M059J (cell line): ENCODE measurements around the gene PSMD8. TPM values are rescaled to one million over a fixed set of nuclear protein-coding genes. Genes with fewer than 3 reads are reported as not detected.
"Not testable (repeated sequence)": the region's sequence is repeated elsewhere in the genome, so short reads cannot be mapped to it uniquely, and the experiment has no call there.

ENCODE experiments used
- DNase-seq: peaks from one replicate; pipeline ENCODE4 v3.0.0-alpha.2; 2012; ENCODE audit warnings: low read depth
- total RNA-seq: library from RNA; depleted of rRNA; stranded (reverse); fragments of >200 nt; shearing (Covaris generic); gene quantifications from 2 replicates; pipeline ENCODE4 v1.2.3, GENCODE V29; 2014

The PSMD8 gene
- total RNA-seq, 1 experiment from 2014 or later: 342 TPM

DNA sequence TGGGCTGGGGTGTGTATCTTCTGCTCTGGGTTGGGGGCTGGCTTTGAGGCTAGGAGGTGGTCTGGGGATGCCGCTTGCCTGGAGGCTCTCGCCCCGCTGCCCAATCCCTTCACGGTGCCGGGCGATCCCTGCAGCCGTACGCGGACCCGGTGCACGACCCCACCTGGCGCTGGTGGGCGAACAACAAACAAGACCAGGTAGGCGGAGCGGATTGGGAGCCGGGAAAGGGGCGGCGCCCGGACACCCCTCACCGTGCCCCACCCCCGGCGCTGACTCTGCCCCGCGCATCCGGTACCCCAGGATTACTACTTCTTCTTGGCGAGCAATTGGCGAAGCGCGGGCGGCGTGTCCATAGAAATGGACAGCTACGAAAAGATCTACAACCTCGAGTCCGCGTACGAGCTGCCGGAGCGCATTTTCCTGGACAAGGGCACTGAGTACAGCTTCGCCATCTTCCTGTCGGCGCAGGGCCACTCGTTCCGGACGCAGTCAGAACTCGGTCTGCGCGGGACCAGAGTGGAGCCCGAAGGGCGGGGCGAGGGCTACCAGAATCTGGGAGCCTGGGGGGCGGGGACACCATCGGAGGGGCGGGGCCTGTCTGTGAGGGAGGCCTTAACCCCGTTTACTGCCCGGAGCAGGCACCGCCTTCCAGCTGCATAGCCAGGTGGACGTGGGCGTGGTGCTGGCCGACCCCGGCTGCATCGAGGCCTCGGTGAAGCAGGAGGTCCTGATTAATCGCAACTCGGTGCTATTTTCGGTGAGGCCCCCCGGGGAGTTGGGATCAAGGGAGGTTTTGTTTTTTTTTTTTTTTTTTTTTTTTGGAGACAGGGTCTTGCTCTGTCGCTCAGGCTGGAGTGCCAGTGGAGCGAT, 12.1 kb upstream of the PSMD8 start:
- DNase-seq: peak; percentile 70

DNA sequence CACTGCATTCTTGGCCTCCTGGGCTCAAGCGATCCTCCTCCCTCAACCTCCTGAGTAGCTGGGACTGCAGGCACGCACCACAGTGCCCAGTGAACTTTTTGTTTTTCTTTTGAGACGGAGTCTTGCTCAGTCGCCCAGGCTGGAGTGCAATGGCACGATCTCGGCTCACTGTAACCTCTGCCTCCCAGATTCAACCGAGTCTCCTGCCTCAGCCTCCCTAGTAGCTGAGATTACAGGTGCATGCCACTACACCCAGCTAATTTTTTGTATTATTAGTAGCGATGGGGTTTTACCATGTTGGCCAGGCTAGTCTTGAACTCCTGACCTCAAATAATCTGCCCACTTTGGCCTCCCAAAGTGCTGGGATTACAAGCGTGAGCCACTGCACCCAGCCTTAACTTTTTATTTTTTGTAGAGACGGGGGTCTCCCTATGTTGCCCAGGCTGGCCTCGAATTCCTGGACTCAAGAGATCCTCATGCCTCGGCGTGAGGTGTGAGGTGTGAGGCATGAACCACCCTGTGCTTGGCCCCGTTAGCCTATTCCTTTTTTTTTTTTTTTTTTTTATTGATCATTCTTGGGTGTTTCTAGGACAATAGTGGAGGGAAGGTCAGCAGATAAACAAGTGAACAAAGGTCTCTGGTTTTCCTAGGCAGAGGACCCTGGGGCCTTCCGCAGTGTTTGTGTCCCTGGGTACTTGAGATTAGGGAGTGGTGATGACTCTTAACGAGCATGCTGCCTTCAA, 11.3 kb upstream of the PSMD8 start:
- not testable (repeated sequence) for DNase-seq

DNA sequence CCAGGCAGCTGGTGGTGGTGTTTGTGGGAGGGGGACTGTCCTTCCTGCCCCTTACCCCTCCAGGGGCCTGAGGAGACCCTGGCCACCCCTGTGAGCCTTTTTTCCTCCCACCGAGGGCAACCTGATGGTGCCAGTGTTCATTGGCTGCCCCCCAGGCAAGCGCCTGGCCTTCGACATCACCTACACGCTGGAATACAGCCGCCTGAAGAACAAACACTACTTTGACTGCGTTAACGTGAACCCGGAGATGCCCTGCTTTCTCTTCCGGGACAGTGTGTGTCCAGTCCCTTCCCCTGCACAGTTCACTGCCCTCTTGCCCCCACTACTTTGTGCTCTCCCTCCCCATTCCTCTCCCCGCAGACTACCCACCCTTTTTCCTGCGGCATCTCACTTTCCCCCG, 7.3 kb upstream of the PSMD8 start:
- no peak for DNase-seq

- DNase-seq: no peak
Measured at GRCh38 chr19:38369584-38369983, 4.8 kb upstream of the PSMD8 start.

GRCh38 chr19:38370299-38370698, 4.1 kb upstream of the PSMD8 start:
- no peak for DNase-seq

DNA sequence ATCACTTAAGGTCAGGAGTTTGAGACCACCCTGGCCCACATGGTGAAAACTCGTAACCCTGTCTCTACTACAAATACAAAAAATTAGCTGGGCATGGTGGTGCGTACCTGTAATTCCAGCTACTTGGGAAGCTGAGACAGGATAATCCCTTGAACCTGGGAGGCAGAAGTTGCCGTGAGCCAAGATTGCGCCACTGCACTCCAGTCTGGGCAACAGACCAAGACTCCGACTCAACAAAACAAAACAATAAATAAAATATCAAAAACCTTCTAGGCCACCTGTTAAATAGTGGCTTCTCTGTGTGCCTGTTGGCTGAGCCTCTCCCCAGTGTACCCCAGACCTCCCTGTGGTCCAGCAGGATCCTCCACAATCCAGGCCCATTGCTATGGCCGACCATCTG, 3.3 kb upstream of the PSMD8 start:
- no peak for DNase-seq

DNA sequence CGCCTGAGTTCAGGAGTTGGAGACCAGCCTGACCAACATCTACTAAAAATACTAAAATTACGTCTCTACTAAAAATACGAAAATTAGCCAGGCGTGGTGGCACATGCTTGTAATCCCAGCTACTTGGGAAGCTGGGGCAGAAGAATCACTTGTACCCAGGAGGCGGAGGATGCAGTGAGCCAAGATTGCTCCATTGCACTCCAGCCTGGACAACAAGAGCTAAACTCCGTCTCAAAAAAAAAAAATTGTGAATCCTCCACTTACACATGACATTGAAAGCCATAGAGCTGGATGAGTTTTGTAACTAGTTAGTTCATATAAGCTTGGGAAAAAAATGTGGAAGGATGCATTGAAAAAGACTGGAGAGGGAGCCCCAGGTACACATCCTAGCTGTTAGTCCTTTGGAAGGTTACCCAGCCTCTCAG, 452 bp upstream of the PSMD8 start:
- DNase-seq: no peak

- peak; percentile 39 for DNase-seq
Measured at GRCh38 chr19:38375098-38375493, 725 bp downstream of the PSMD8 start.

DNA sequence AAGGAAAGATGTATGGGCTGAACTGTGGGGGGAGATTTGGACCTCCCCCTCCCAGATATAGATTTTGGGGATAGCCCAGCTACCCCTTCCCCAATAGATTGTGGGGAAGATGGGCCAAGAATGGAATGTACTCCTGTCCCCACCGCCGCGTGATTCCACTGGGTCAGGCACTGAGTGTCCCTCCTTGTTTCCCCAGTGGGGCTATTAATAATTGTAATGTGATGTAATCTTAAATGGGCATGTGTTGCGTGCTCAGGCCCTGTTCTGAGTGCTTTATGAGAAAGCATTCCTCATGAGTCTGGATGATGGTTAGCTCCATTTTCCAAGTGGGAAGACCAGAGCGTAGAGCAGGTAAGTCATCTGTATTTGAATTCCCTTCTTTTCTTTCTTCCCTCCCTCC, 1.4 kb downstream of the PSMD8 start:
- DNase-seq: no peak

GRCh38 chr19:38376576-38376975, 2.2 kb downstream of the PSMD8 start:
- no peak for DNase-seq

- no peak for DNase-seq
Measured at GRCh38 chr19:38377052-38377451, 2.7 kb downstream of the PSMD8 start.

DNA sequence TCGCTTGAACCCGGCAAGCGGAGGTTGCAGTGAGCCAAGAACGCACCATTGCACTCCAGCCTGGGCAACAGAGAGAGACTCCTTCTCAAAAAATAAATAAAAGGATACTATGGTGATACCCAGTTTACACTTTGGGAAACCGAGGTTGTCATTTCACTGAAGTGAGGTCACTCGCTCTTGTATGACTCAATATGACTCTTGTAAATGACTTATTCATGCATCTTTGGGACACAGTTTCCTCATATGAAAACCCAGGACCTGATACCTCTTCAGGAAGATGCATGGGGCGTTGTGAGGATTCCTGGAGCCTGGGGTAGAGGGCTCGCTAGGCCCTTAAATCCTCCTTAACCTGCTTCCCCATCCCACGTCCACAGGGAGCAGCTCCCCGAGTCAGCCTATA, 4.5 kb downstream of the PSMD8 start:
- DNase-seq: peak; percentile 57

DNA sequence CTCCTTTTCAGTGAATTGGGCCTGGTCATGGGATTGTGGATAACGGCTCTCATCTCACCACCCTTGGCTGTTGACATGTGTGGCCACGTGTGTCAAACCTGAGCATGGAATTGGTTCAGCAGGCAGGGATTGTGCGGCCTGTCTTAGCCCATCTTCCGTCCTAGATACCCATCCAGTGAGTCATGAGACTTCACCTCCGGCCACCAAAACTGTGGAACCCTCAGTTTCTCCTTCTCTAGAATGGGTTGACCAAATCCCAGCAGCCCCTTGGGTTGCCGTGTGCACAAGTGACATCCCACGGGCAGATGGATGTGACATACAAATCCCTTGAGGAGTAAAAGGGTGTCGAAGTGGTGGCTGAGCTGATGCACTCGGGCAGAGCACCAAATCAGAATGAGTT, 6.8 kb downstream of the PSMD8 start:
- DNase-seq: no peak

DNA sequence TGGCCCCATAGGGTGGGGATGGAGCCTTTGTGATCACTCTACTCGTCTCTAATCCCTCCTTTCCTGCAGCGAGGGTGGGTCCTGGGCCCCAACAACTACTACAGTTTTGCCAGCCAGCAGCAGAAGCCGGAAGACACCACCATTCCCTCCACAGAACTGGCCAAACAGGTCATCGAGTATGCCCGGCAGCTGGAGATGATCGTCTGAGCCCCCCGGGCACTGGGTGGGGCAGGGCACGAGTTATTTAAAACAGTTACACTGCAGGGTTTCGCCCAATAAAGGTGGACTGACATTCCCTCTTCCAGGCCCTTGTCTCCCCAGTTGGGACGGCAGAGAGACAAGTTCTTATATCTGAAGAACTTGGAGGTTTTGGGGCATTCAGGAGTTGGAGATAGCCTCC, 8.8 kb downstream of the PSMD8 start:
- DNase-seq: no peak

DNA sequence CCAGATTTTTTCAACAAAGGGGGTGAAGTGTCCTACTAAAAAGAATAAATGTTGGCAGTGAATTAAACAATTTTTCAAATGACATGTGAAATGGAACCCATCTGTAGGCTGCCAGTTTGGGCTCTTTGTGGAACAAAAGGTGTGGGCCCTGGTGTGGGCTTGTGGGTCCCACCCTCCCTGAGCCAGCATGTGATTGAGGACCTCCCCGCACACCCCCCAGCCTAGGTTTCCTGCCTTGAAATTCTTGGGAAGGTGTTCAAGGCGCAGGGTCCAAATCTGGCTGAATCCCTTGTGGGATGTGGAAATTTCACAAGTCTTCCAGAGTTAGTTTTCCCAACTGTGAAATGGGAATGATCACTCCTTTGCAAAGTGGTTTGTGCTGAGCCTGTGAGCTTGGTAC, 9.4 kb downstream of the PSMD8 start:
- DNase-seq: no peak

- no peak for DNase-seq
Measured at GRCh38 chr19:38384209-38385027, 10.0 kb downstream of the PSMD8 start.

- DNase-seq: no peak
Measured at GRCh38 chr19:38385057-38385803, 10.9 kb downstream of the PSMD8 start.

- DNase-seq: no peak
Measured at GRCh38 chr19:38385804-38386257, 11.5 kb downstream of the PSMD8 start.

GRCh38 chr19:38386300-38386970, 12.1 kb downstream of the PSMD8 start:
- no peak for DNase-seq

DNA sequence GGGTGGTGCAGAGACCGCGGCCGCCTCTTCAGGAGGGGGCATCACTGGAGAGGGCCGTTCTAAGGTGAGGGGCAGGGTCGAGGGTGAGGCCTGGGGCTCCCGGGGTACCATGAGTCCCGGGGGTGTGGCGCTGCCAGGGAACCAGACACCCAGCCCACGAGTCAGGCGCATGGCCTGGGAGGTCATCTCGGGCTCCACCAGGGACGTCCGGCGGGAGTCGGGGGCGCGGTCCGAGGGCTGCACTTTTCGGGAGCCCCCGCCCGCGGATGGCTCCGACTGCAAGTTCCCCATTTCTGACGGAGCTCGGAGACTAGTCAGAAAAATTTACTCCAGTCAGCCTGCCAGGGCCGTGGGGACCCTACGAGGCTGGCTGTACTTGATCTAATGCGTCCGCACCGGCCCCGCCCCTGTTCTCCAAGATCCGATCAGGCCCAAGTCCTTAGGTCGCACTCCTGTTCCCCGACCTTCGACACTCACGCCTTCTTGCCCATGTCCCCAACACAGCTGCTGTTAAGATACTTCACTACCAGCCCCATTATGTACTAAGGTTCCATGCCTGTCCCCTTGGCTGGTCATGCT, 12.7 kb downstream of the PSMD8 start:
- DNase-seq: no peak
